Neuronal stem cell (in vitro differentiated cells): ENCODE measurements around the gene LCN6. TPM values are rescaled to one million over a fixed set of nuclear protein-coding genes. Genes with fewer than 3 reads are reported as not detected.

Experiments used
- DNase-seq: peaks from one replicate; pipeline ENCODE4 v3.0.0-alpha.2; 2013; ENCODE audit warnings: low spot score
- H2AFZ ChIP-seq: one replicate; pipeline ENCODE4 v1.6.1; 2013; ENCODE audit warnings: mild to moderate bottlenecking, low read length, inconsistent platforms
- H2AK5ac ChIP-seq: 2 replicates; pipeline ENCODE4 v1.6.1; 2013; ENCODE audit warnings: low read depth, mild to moderate bottlenecking, inconsistent platforms, low read length, moderate library complexity, mixed read lengths
- H2BK120ac ChIP-seq: 2 replicates; pipeline ENCODE4 v1.6.1; 2013; ENCODE audit warnings: low read depth, mild to moderate bottlenecking, inconsistent platforms, low read length, moderate library complexity, mixed read lengths
- H2BK12ac ChIP-seq: one replicate; pipeline ENCODE4 v1.6.1; 2013; ENCODE audit warnings: low read length, inconsistent platforms
- H2BK15ac ChIP-seq: 2 replicates; pipeline ENCODE4 v1.6.1; 2013; ENCODE audit warnings: mild to moderate bottlenecking, low read length, inconsistent platforms, mixed read lengths
- H2BK5ac ChIP-seq: one replicate; pipeline ENCODE4 v1.6.1; 2013; ENCODE audit warnings: inconsistent platforms, mild to moderate bottlenecking, low read length, moderate library complexity
- H3K14ac ChIP-seq: one replicate; pipeline ENCODE4 v1.6.1; 2013; ENCODE audit warnings: low read length, inconsistent platforms
- H3K18ac ChIP-seq: 2 replicates; pipeline ENCODE4 v1.6.1; 2013; ENCODE audit warnings: low read length, inconsistent platforms
- H3K23ac ChIP-seq: 2 replicates; pipeline ENCODE4 v1.6.1; 2013; ENCODE audit warnings: low read depth, mild to moderate bottlenecking, mixed read lengths, low read length, inconsistent platforms; ENCODE audit not compliant: poor library complexity
- H3K27ac ChIP-seq: replicated peaks from 3 replicates; pipeline ENCODE4 v1.5.1; 2013; ENCODE audit warnings: low read length, inconsistent platforms
- H3K27me3 ChIP-seq, 3 experiments: 2 replicates each; pipeline ENCODE4 v1.6.1; 2013; ENCODE audit warnings: low read length in 3 of 3, mild to moderate bottlenecking in 2 of 3, inconsistent platforms in 1 of 3, low read depth in 1 of 3, mixed read lengths in 1 of 3, moderate library complexity in 1 of 3; ENCODE audit not compliant: control insufficient read depth in 3 of 3, insufficient read depth in 3 of 3
- H3K36me3 ChIP-seq, 2 donors: replicated peaks in 1 of 2; 2 replicates each; pipeline ENCODE4 v1.6.1; 2013; ENCODE audit warnings: low read length in 2 of 2; ENCODE audit not compliant: control insufficient read depth in 2 of 2, insufficient read depth in 2 of 2
- H3K4ac ChIP-seq: 2 replicates; pipeline ENCODE4 v1.6.1; 2013; ENCODE audit warnings: inconsistent platforms, mild to moderate bottlenecking, low read length, moderate library complexity
- H3K4me1 ChIP-seq, 2 donors: 1 replicate in 1 of 2; 2 replicates in 1 of 2; pipeline ENCODE4 v1.6.1; 2013; ENCODE audit warnings: low read length in 2 of 2, low read depth in 1 of 2; ENCODE audit not compliant: control insufficient read depth in 2 of 2, insufficient read depth in 1 of 2
- H3K4me2 ChIP-seq: one replicate; pipeline ENCODE4 v1.6.1; 2013; ENCODE audit warnings: mild to moderate bottlenecking, low read length, inconsistent platforms; ENCODE audit not compliant: insufficient read depth, poor library complexity, severe bottlenecking
- H3K4me3 ChIP-seq, 2 donors: 2 replicates each; pipeline ENCODE4 v1.5.1; 2013; ENCODE audit warnings: low read length in 2 of 2, mild to moderate bottlenecking in 2 of 2, inconsistent platforms in 1 of 2, moderate library complexity in 1 of 2
- H3K79me1 ChIP-seq: one replicate; pipeline ENCODE4 v1.6.1; 2013; ENCODE audit warnings: low read depth, mild to moderate bottlenecking, inconsistent platforms, low read length, moderate library complexity
- H3K9ac ChIP-seq: one replicate; pipeline ENCODE4 v1.6.1; 2013; ENCODE audit warnings: mild to moderate bottlenecking, low read depth, low read length, inconsistent platforms; ENCODE audit not compliant: poor library complexity
- H3K9me3 ChIP-seq, 2 donors: replicated peaks in 1 of 2; 2 replicates each; pipeline versions ENCODE3 to v1.6.1; 2013; ENCODE audit warnings: low read length in 2 of 2, mild to moderate bottlenecking in 2 of 2, inconsistent platforms in 1 of 2, low read depth in 1 of 2, mixed read lengths in 1 of 2, moderate library complexity in 1 of 2; ENCODE audit not compliant: control insufficient read depth in 2 of 2, insufficient read depth in 1 of 2
- H4K8ac ChIP-seq: one replicate; pipeline ENCODE4 v1.6.1; 2013; ENCODE audit warnings: low read depth, mild to moderate bottlenecking, inconsistent platforms, low read length, moderate library complexity
- H4K91ac ChIP-seq: one replicate; pipeline ENCODE4 v1.6.1; 2013; ENCODE audit warnings: low read length, low read depth, mild to moderate bottlenecking, inconsistent platforms; ENCODE audit not compliant: poor library complexity
- WGBS, 2 donors: extraction: QIAGEN DNeasy Blood & Tissue Kit; methylation state at CpG; one replicate each; pipeline ENCODE4 v1.1.7; 2013; ENCODE audit warnings: missing lambda C conversion rate in 2 of 2, mixed read lengths in 1 of 2; ENCODE audit not compliant: insufficient read length in 2 of 2, insufficient replicate concordance in 1 of 2; ENCODE audit errors: extremely low coverage in 2 of 2; 5-methylcytosine and 5-hydroxymethylcytosine counted together
- small RNA-seq: library from polyadenylated mRNA; stranded (forward); fragments of <200 nt; extraction: miRNeasy Mini kit (QIAGEN cat#:217004); gene quantifications from one replicate; pipeline ENCODE3, GENCODE V24; 2013; ENCODE audit not compliant: insufficient read depth

Gene LCN6

GRCh38 chr9:136694163-136694871, 54.0 kb downstream of the LCN6 start:
- Histone ChIP-seq H3K23ac (no peak overlapping the region), H3K27ac (no peak overlapping the region), H3K4me2 (peak overlapping the region; percentile 54), H3K9me3 (no peaks in the 10 kb centered on the region), H3K79me1 (peaks cover 5% of the 10 kb centered on the region), H3K4me1 (peaks cover 15 to 22% of the 10 kb centered on the region in 2 donors), H3K14ac (peak overlapping the region; percentile 21), H2BK12ac (no peak overlapping the region), H3K36me3 (no peaks in the 10 kb centered on the region), H2AK5ac (peak overlapping the region; percentile 97), H2AFZ (no peak overlapping the region), H2BK15ac (peak overlapping the region; percentile 54), H3K4ac (no peak overlapping the region), H3K18ac (peak overlapping the region; percentile 90), H2BK5ac (peak overlapping the region; percentile 75), H3K27me3 (peaks cover 0 to 47% (median under 1%) of the 10 kb centered on the region in 3 experiments), H4K91ac (no peak overlapping the region), H4K8ac (no peak overlapping the region), H3K4me3 (no peak overlapping the region), H2BK120ac (no peak overlapping the region), H3K9ac (no peak overlapping the region)
- no peak for DNase-seq
- no CpG with 5 or more reads among the region's 32 CpGs for WGBS, 2 donors

Small RNA genes within 50 kb of the gene (small RNA-seq; reads per million reads assigned to genes)
- gene ATP6V1G1P3: not detected
- gene MIR6722: not detected
